Adrenal gland (tissue), 12 donors: Measurements from ENCODE around the gene TMEM95. TPM values are rescaled to one million over a fixed set of nuclear protein-coding genes. Genes with fewer than 3 reads are reported as not detected.
A peak's percentile ranks its signal among the peaks of the same experiment; 100 is the strongest.
"Not testable (repeated sequence)": the region's sequence is repeated elsewhere in the genome, so short reads cannot be mapped to it uniquely, and the experiment has no call there.

Source experiments
- DNase-seq, 7 donors: peaks; one replicate each; pipeline ENCODE4 v3.0.0-alpha.2; 2019 to 2020
- H3K27ac ChIP-seq, 5 donors: fragments of 200-600 bp; sonication (generic) in 4 of 5; 1 replicate in 3 of 5; 2 replicates in 2 of 5; pipeline versions ENCODE4 v1.5.1 to v1.8.0; 2016 to 2020; ENCODE audit warnings: mild to moderate bottlenecking in 1 of 5
- H3K27me3 ChIP-seq: fragments of 200-600 bp; 2 replicates; pipeline ENCODE4 v1.8.0; 2021
- H3K36me3 ChIP-seq, 2 donors: fragments of 200-600 bp; replicated peaks in 1 of 2; 1 replicate in 1 of 2; 2 replicates in 1 of 2; pipeline versions ENCODE4 v1.5.1 to v1.8.0; 2018 to 2022
- H3K4me1 ChIP-seq, 2 donors: fragments of 200-600 bp; replicated peaks in 1 of 2; 1 replicate in 1 of 2; 2 replicates in 1 of 2; pipeline versions ENCODE4 v1.5.1 to v1.8.0; 2018 to 2021
- H3K4me3 ChIP-seq, 4 donors: fragments of 200-600 bp; sonication (generic) in 3 of 4; one replicate each; pipeline ENCODE4 v1.5.1; 2016 to 2018
- H3K9me3 ChIP-seq, 3 donors: fragments of 200-600 bp; sonication (generic) in 1 of 3; replicated peaks in 1 of 3; 1 replicate in 2 of 3; 2 replicates in 1 of 3; pipeline versions ENCODE4 v1.5.1 to v1.8.0; 2016 to 2021
- CTCF ChIP-seq, 6 experiments: fragments of 450-650 bp in 4 of 6; fragments of 200-600 bp in 2 of 6; sonication (generic) in 1 of 6; IDR thresholded peaks; 1 replicate in 5 of 6; 2 replicates in 1 of 6; pipeline versions ENCODE4 v1.5.1 to v1.8.0; 2016 to 2021; ENCODE audit warnings: antibody characterized with exemption in 6 of 6, mild to moderate bottlenecking in 2 of 6, moderate library complexity in 1 of 6
- POLR2A ChIP-seq, 2 donors: fragments of 450-650 bp; IDR thresholded peaks; one replicate each; pipeline ENCODE4 v1.6.1; 2017; ENCODE audit warnings: antibody characterized with exemption in 2 of 2, mild to moderate bottlenecking in 2 of 2, moderate library complexity in 1 of 2
- WGBS, 4 donors: extraction: QIAGEN DNeasy Blood & Tissue Kit in 2 of 4; methylation state at CpG; one replicate each; pipeline versions ENCODE4 v1.1.5 to v1.1.7; 2013 to 2017; 5-methylcytosine and 5-hydroxymethylcytosine counted together
- intact Hi-C, 2 donors: fragments of 100-400 bp; cut with DNase I; formaldehyde crosslinking; loops; one replicate each; pipeline versions ENCODE4 v1.14.1 to v1.15.0; 2022 to 2023
- polyA plus RNA-seq, 3 donors: library from polyadenylated mRNA; stranded (reverse); fragments of 200-250 nt in 2 of 3; fragments of 350-450 nt in 1 of 3; fragmentation: Illumina TruSeq in 1 of 3; extraction: RNeasy Lipid Tissue Mini Kit (QIAGEN cat#74804) in 1 of 3; gene quantifications; one replicate each; pipeline ENCODE4 v1.2.3, GENCODE V29; 2013 to 2014
- total RNA-seq, 9 donors: library from RNA; depleted of rRNA in 4 of 9; stranded (reverse); fragments of >200 nt in 4 of 9; fragments of 120-200 nt in 1 of 9; fragmentation: NEBNext Ultra II Directional in 1 of 9; extraction: Animal tissue kit (Norgen Biotek cat#: 25700) in 1 of 9; gene quantifications; one replicate each; pipeline versions ENCODE4 v1.1.0 to v1.2.4, GENCODE V29; 2013 to 2023
- donor health status: healthy with polysubstance abuse.
- donor health status: Bipolar disorder and iron deficiency.
- donor health status: DM: yes; HTN: yes; CAD: no.
- donor health status: DM: no; HTN: no; CAD: no.
- donor health status: DM: no; HTN: no; CAD: no.
- donor health status: DM: yes; HTN: yes; CAD: no.

TMEM95 gene
- total and polyA plus RNA-seq, 12 donors = not detected

DNA sequence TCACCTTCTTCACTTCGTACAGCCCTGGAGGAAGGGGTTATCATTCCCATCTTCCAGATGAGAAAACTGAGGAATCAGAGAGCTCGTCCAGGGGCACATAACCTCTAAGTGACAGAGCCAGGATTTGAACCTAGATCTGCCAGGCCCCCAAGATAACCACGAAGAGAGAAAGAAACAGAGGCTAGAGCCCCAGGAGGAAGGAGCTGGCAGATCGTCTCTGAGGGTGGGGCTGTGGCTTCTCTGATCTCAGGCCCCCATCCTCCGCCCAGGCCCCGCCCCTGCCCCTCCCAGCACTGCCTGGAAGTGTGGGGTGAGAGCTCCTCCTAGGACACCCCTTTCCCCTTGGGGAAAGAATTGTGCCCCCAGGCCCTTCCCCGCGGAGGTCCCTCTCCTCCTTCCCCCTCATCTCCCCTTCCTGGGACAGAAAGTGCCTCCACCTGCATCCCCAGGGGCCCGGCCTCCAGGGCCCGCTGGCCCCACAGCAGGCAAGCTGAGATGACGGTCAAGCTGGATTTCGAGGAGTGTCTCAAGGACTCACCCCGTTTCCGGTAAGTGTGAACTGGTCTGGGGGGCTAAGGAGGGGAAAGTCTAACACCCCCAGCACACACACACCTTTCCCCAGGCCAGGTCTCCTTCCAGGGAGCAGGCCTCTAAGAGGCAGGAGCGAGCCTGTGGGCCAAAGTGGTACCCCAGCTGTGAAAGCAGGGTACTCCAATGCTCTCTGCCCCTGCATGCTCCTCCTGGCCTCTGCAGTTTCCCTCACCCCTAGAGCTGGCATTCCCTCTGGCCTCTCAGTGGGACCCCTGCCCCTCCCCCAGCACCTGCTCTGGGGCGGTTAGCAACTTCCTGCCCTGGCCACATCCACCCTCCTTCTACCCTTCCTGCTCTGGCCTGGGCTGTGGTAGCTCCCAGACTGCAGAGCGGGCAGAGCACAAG is 18.4 kb upstream of the TMEM95 start, which contains the start of gene ACAP1:
TSS of gene ACAP1 (plus strand) at position 290 of the 936 bp plus-strand sequence. CDS start at position 496, 206 bp downstream.
- Histone ChIP-seq H3K4me3 (no peak within 1 kb of the TSS), H3K9me3 (no peaks in the 10 kb centered on the region), H3K36me3 (no peaks in the 10 kb centered on the region), H3K27me3 (no peaks in the 10 kb centered on the region), H3K27ac (no peak within 1 kb of the TSS), H3K4me1 (no peaks in the 10 kb centered on the region)
- WGBS, 4 donors = 45 to 48% (median 48%) methylated on average over 12 to 17 of the region's 17 CpGs
- DNase-seq = peak in 1 of 7 donors; percentile 18
- intact Hi-C loops = no loop called here
- TF ChIP-seq CTCF (IDR thresholded peaks at IDR 0.05) (no peak), POLR2A (IDR thresholded peaks at IDR 0.05) (no peak)

DNA sequence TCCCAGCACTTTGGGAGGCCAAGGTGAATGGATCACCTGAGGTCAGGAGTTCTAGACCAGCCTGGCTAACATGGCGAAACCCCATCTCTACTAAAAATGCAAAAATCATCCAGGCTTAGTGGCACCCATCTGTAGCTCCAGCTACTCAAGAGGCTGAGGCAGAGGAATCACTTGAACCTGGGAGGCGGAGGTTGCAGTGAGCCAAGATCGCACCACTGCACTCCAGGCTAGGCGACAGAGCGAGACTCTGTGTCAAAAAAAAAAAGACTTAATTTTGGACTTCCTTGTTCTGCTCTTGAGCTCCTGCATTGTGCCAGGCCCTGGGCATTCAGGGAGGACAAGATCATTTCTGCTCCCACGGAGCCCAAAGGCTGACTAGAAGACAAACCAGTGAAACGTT is 17.4 kb upstream of the TMEM95 start:
- H3K27me3 ChIP-seq, H3K4me1 ChIP-seq, H3K9me3 ChIP-seq, intact Hi-C loops, H3K27ac ChIP-seq, DNase-seq, H3K4me3 ChIP-seq, H3K36me3 ChIP-seq: not testable (repeated sequence)
- 69 to 75% (median 72%) methylated on average over 7 of the region's 7 CpGs for WGBS, 4 donors

- no peak for TF ChIP-seq CTCF (IDR thresholded peaks at IDR 0.05)
- no peak for TF ChIP-seq POLR2A (IDR thresholded peaks at IDR 0.05)
- no peak overlapping the region for H3K27ac ChIP-seq
- H3K9me3 ChIP-seq = no peaks in the 10 kb centered on the region
- no peaks in the 10 kb centered on the region for H3K27me3 ChIP-seq
- H3K36me3 ChIP-seq = no peaks in the 10 kb centered on the region
- WGBS, 4 donors = 40 to 56% (median 49%) methylated on average over 2 of the region's 2 CpGs
- H3K4me1 ChIP-seq = no peaks in the 10 kb centered on the region
- no peak for DNase-seq
- H3K4me3 ChIP-seq = no peak overlapping the region
- intact Hi-C loops = loop anchor here in 1 of 2 donors (5.0 kb wide), 1 partner anchor 58 kb away; the partner anchor contains the start of gene SLC2A4
Observed at GRCh38 chr17:7340179-7340578, 14.8 kb upstream of the TMEM95 start.

- H3K36me3 ChIP-seq = no peaks in the 10 kb centered on the region
- DNase-seq = no peak
- no peaks in the 10 kb centered on the region for H3K9me3 ChIP-seq
- no peak overlapping the region for H3K27ac ChIP-seq
- TF ChIP-seq POLR2A (IDR thresholded peaks at IDR 0.05) = no peak
- no peak for TF ChIP-seq CTCF (IDR thresholded peaks at IDR 0.05)
- intact Hi-C loops = loop anchor here in 1 of 2 donors (5.0 kb wide), 1 partner anchor 60 kb away; the partner anchor contains the start of gene SLC2A4
- no peak overlapping the region for H3K4me3 ChIP-seq
- peaks cover 0 to 6% of the 10 kb centered on the region in 2 donors for H3K4me1 ChIP-seq
- WGBS, 4 donors = 82 to 95% (median 88%) methylated on average over 7 to 13 of the region's 13 CpGs
- H3K27me3 ChIP-seq = no peaks in the 10 kb centered on the region
Observed at GRCh38 chr17:7341842-7342241, 13.1 kb upstream of the TMEM95 start.
